Smooth muscle cell (in vitro differentiated cells): ENCODE data around the gene ATP6V1G2. TPM values are rescaled to one million over a fixed set of nuclear protein-coding genes. Genes with fewer than 3 reads are reported as not detected.
"Not testable (repeated sequence)": the region's sequence is repeated elsewhere in the genome, so short reads cannot be mapped to it uniquely, and the experiment has no call there.

Source experiments
- DNase-seq: peaks from one replicate; lab custom pipeline; 2025; ENCODE audit not compliant: unreplicated experiment; lab: John Stamatoyannopoulos, UW
- H2AFZ ChIP-seq: fragments of 200-600 bp; sonication (generic); 2 replicates; pipeline ENCODE4 v1.6.0; 2016; ENCODE audit warnings: antibody characterized with exemption, low read depth, mild to moderate bottlenecking
- H3F3A ChIP-seq: fragments of 200-600 bp; sonication (generic); 2 replicates; pipeline ENCODE4 v1.6.0; 2017; ENCODE audit warnings: antibody characterized with exemption, low read depth
- H3K27ac ChIP-seq: fragments of 200-600 bp; sonication (generic); 2 replicates; pipeline ENCODE4 v1.5.1; 2016; ENCODE audit warnings: low read depth, mild to moderate bottlenecking
- H3K27me3 ChIP-seq: fragments of 200-600 bp; sonication (generic); 2 replicates; pipeline ENCODE4 v1.6.1; 2016; ENCODE audit warnings: low read depth, mild to moderate bottlenecking
- H3K36me3 ChIP-seq: fragments of 200-600 bp; sonication (generic); 2 replicates; pipeline ENCODE4 v1.5.1; 2016; ENCODE audit warnings: low read depth
- H3K4me1 ChIP-seq: fragments of 200-600 bp; sonication (generic); 2 replicates; pipeline ENCODE4 v1.5.1; 2016; ENCODE audit warnings: low read depth
- H3K4me2 ChIP-seq: fragments of 200-600 bp; sonication (generic); 2 replicates; pipeline ENCODE4 v1.6.0; 2016; ENCODE audit warnings: mild to moderate bottlenecking
- H3K4me3 ChIP-seq: fragments of 200-600 bp; sonication (generic); 2 replicates; pipeline ENCODE4 v1.5.1; 2016; ENCODE audit warnings: mild to moderate bottlenecking
- H3K79me2 ChIP-seq: fragments of 200-600 bp; sonication (generic); 2 replicates; pipeline ENCODE4 v1.6.0; 2016; ENCODE audit warnings: low read depth, mild to moderate bottlenecking
- H3K9ac ChIP-seq: fragments of 200-600 bp; sonication (generic); 2 replicates; pipeline ENCODE4 v1.6.0; 2016; ENCODE audit warnings: low read depth
- H3K9me3 ChIP-seq: fragments of 200-600 bp; sonication (generic); replicated peaks from 2 replicates; pipeline ENCODE4 v1.5.1; 2016; ENCODE audit warnings: low read depth
- H4K20me1 ChIP-seq: fragments of 200-600 bp; sonication (generic); 2 replicates; pipeline ENCODE4 v1.6.0; 2016; ENCODE audit warnings: low read depth
- WGBS: methylation state at CpG from one replicate; pipeline ENCODE4 v1.1.7; 2016; ENCODE audit warnings: low lambda C conversion rate; 5-methylcytosine and 5-hydroxymethylcytosine counted together
- polyA plus RNA-seq: library from polyadenylated mRNA; unstranded; fragments of >200 nt; fragmentation: Nextera tagmentation; extraction: Ambion mirVana; gene quantifications from 2 replicates; pipeline ENCODE4 v1.2.1, GENCODE V29; 2016
- total RNA-seq: library from RNA; depleted of rRNA; stranded (reverse); fragments of >200 nt; gene quantifications from 2 replicates; pipeline ENCODE4 v1.2.3, GENCODE V29; 2014
- TF ChIP-seq, protein P1 (sequence below): fragments of 200-600 bp; sonication (generic); IDR thresholded peaks from 2 replicates; pipeline ENCODE4 v1.5.1; 2017; ENCODE audit warnings: borderline replicate concordance, mild to moderate bottlenecking, antibody characterized with exemption; ENCODE audit not compliant: insufficient read depth, poor library complexity, severe bottlenecking

Gene ATP6V1G2
- total RNA-seq (0.90 and 1.0 TPM in 2 replicates), polyA plus RNA-seq (2.3 and 2.4 TPM in 2 replicates)

DNA sequence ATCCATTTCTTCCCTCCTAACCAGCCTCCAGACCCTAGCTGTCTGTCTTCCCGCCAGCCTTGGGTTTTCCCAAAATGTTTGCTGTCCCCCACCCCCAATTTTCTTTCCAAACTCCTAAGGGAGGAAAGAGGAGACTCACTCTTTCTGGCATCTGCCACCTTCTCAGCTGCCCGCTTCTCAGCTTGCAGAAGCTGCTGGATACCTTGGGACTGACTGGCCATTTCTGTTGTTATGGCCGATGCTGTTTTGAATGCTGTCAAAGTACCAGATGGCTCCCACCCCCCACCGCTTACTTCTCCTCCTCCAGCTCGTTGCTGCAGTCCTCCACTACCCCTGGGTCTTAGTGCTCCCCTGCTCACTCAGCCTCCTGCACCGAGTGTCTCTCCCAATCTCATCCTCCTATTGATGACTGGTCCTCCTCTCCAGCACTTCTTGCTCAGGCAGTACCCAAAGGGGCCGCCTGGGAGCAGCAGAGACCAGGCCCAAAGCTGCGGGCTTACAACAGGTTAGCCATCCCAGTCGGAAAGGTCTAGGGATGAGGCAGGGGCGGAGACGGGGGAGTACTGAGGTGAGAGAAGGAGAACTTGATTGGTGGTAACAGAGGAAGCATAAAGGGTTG is at the start of gene ATP6V1G2:
Gene ATP6V1G2, minus strand, starts transcription at position 270 of the 619 bp plus-strand sequence. Its CDS starts 49 bp downstream, at position 221.
- H3K27me3 ChIP-seq = no peaks in the 10 kb centered on the region
- H3K9me3 ChIP-seq = no peaks in the 10 kb centered on the region
- H3K4me3 ChIP-seq = peak within 1 kb of the TSS; percentile 74
- peak within 1 kb of the TSS; percentile 91 for H2AFZ ChIP-seq
- H3K9ac ChIP-seq = peak within 1 kb of the TSS; percentile 85
- H3K4me1 ChIP-seq = peaks cover 12% of the 10 kb centered on the region
- H3K4me2 ChIP-seq = peak within 1 kb of the TSS; percentile 91
- H3K27ac ChIP-seq = peak within 1 kb of the TSS; percentile 79
- no peaks in the 10 kb centered on the region for H3K36me3 ChIP-seq
- no peaks in the 10 kb centered on the region for H4K20me1 ChIP-seq
- peak; percentile 57 for DNase-seq
- 5% methylated on average over 11 of the region's 11 CpGs for WGBS
- H3F3A ChIP-seq = peaks cover 14% of the 10 kb centered on the region
- H3K79me2 ChIP-seq = peaks cover 28% of the 10 kb centered on the region
- TF ChIP-seq, protein P1, sequence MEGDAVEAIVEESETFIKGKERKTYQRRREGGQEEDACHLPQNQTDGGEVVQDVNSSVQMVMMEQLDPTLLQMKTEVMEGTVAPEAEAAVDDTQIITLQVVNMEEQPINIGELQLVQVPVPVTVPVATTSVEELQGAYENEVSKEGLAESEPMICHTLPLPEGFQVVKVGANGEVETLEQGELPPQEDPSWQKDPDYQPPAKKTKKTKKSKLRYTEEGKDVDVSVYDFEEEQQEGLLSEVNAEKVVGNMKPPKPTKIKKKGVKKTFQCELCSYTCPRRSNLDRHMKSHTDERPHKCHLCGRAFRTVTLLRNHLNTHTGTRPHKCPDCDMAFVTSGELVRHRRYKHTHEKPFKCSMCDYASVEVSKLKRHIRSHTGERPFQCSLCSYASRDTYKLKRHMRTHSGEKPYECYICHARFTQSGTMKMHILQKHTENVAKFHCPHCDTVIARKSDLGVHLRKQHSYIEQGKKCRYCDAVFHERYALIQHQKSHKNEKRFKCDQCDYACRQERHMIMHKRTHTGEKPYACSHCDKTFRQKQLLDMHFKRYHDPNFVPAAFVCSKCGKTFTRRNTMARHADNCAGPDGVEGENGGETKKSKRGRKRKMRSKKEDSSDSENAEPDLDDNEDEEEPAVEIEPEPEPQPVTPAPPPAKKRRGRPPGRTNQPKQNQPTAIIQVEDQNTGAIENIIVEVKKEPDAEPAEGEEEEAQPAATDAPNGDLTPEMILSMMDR = peak; percentile 99

DNA sequence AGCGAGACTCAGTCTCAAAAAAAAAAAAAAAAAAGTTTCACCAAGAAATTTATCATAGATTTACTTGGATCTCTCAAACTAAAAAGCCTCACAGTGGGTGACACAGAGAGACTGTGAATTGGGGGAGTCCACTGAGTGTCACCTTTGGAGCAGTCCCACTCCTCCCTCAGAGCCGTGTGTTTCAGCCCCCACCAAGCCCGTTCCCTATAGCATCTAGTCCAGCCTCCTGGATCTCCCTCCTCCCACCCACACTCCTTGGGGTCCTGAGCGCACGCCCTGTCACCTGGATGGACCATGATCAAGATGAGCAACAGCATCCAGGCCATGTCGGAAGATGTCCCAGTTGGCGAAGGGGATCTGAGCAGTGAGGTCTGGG is 46.0 kb upstream of the ATP6V1G2 start:
- no peaks in the 10 kb centered on the region for H3K4me1 ChIP-seq
- no peaks in the 10 kb centered on the region for H3K79me2 ChIP-seq
- TF ChIP-seq, protein P1 = no peak
- WGBS = 94% methylated on average over 7 of the region's 7 CpGs
- H2AFZ ChIP-seq = no peak overlapping the region
- H3K4me2 ChIP-seq = no peak overlapping the region
- H3F3A ChIP-seq = no peaks in the 10 kb centered on the region
- H3K36me3 ChIP-seq = no peaks in the 10 kb centered on the region
- DNase-seq = no peak
- H3K27me3 ChIP-seq = no peaks in the 10 kb centered on the region
- no peak overlapping the region for H3K27ac ChIP-seq
- no peak overlapping the region for H3K9ac ChIP-seq
- H3K9me3 ChIP-seq = no peaks in the 10 kb centered on the region
- no peaks in the 10 kb centered on the region for H4K20me1 ChIP-seq
- no peak overlapping the region for H3K4me3 ChIP-seq

DNA sequence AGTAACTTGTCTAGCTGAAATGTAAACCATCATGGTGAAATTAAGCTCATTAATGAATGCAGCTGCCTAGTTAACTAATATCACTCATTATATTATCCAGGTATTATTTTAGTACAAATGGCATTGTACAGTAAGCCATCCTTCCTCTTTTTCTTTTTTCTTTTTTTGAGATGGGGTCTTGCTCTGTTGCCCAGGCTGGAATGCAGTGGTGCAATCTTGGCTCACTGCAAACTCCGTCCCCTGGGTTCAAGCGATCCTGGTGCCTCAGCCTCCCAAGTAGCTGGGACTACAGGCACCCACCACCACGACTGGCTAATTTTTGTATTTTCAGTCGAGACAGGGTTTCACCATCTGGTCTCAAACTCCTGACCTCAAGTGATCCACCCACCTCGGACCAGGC is 44.3 kb upstream of the ATP6V1G2 start:
- H3F3A ChIP-seq, DNase-seq, H3K27ac ChIP-seq, H3K27me3 ChIP-seq, H4K20me1 ChIP-seq, H3K4me1 ChIP-seq, H3K4me3 ChIP-seq, H3K9ac ChIP-seq, H3K9me3 ChIP-seq, H2AFZ ChIP-seq, H3K79me2 ChIP-seq, H3K36me3 ChIP-seq, H3K4me2 ChIP-seq: not testable (repeated sequence)
- WGBS = 91% methylated on average over 5 of the region's 5 CpGs

DNA sequence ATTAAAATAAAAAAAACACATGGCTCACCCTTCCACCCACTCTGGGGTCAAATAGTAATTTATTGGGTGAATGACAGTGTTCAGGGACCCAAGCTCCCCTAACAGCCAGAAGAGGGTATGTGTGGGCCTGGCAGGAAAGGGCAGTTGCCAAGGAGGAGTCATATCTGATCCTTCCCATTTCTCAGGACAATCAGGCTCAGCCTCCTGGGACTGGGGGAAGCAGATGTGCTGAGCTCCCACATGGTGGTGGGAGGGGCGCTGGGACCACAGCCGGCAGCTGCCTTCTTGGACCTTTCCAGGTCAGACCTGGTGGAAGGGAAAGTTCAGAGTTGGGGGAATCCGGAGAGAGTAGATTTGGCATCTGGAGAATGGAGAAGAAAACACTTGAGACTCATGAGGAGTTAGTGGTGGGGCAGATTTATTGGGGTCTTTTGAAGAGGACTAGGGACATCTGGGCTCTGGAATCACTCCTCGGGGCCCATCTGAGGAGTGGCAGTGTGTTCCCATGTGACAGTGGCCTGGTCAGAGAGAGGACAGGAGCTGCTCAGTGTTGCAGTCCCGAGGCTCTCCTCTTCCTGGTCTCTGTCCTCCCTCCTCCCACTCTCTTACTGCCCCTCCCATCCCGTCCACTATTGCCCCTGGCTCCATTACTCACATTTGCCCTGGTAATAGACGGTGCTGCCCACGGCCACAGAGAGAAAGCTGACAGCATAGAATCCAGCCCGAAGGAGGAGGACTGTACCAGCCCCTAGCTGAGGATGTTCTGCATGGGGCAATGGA is 42.7 kb upstream of the ATP6V1G2 start:
- no peak overlapping the region for H3K27ac ChIP-seq
- H3K4me2 ChIP-seq = no peak overlapping the region
- TF ChIP-seq, protein P1 = no peak
- H3K4me1 ChIP-seq = no peaks in the 10 kb centered on the region
- no peak overlapping the region for H3K9ac ChIP-seq
- no peaks in the 10 kb centered on the region for H4K20me1 ChIP-seq
- H3K36me3 ChIP-seq = no peaks in the 10 kb centered on the region
- no peak overlapping the region for H3K4me3 ChIP-seq
- no peak overlapping the region for H2AFZ ChIP-seq
- 65% methylated on average over 9 of the region's 9 CpGs for WGBS
- no peaks in the 10 kb centered on the region for H3K27me3 ChIP-seq
- no peak for DNase-seq
- no peaks in the 10 kb centered on the region for H3K79me2 ChIP-seq
- H3F3A ChIP-seq = no peaks in the 10 kb centered on the region
- no peaks in the 10 kb centered on the region for H3K9me3 ChIP-seq
